ENCODE results near the gene HUNK.

DNA sequence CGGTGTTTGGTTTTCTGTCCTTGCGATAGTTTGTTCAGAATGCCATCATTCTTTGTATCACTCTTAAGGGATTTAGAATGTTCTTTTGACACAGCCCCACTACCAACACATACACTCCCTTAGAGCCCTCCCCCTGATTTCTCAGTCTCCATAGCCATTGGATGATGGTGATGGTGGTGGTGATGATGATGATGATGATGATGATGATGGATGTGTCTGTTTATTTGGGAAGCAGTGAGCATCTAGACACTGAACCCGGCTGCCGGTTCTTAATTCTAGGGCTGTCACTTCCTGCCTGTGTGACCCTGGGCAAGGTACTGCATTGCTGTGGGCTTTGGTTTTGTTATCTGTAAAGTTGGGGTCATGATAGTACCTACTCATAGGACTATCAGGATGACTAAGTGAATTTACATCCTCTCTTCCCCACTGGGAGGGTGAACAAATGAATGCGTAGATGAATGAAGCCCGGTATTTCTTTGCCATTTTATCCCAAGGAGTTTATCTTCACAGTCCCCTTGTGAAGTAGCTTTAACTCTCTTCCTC is 100.7 kb downstream of the HUNK start:
- TF ChIP-seq, protein P1, sequence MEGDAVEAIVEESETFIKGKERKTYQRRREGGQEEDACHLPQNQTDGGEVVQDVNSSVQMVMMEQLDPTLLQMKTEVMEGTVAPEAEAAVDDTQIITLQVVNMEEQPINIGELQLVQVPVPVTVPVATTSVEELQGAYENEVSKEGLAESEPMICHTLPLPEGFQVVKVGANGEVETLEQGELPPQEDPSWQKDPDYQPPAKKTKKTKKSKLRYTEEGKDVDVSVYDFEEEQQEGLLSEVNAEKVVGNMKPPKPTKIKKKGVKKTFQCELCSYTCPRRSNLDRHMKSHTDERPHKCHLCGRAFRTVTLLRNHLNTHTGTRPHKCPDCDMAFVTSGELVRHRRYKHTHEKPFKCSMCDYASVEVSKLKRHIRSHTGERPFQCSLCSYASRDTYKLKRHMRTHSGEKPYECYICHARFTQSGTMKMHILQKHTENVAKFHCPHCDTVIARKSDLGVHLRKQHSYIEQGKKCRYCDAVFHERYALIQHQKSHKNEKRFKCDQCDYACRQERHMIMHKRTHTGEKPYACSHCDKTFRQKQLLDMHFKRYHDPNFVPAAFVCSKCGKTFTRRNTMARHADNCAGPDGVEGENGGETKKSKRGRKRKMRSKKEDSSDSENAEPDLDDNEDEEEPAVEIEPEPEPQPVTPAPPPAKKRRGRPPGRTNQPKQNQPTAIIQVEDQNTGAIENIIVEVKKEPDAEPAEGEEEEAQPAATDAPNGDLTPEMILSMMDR (IDR thresholded peaks at IDR 0.05; ENCODE audit: insufficient read depth, low read depth, low read length), result no peak
- TF ChIP-seq EZH2 (IDR thresholded peaks at IDR 0.05; ENCODE audit: insufficient read depth, low read length), result no peak

Data from astrocyte (in vitro differentiated cells and primary cell).